C4-2B (cell line): ENCODE results near the gene GAS2L1.

Experiments
- CTCF ChIP-seq: fragments of 450-650 bp; conservative IDR thresholded peaks from 2 replicates; pipeline ENCODE4 v1.5.1; 2017; ENCODE audit warnings: mild to moderate bottlenecking
- ZFX ChIP-seq: fragments of 450-650 bp; IDR thresholded peaks from 2 replicates; pipeline ENCODE4 v1.6.1; 2017

GRCh38 chr22:29268511-29269229, 37.8 kb upstream of the GAS2L1 start:
- TF ChIP-seq CTCF (no peak), ZFX (peak; percentile 90)
